HFF-Myc (cell line): Measurements from ENCODE around the gene RAB6A.

Experiments used
- DNase-seq: peaks from one replicate; pipeline ENCODE4 v3.0.0-alpha.2; 2011; ENCODE audit warnings: low read depth; ENCODE audit errors: extremely low read depth
- H3K4me3 ChIP-seq: replicated peaks from 2 replicates; pipeline ENCODE4 v1.5.1; 2011; ENCODE audit warnings: low read depth, mild to moderate bottlenecking, control low read depth, low read length
- CTCF ChIP-seq: IDR thresholded peaks from 2 replicates; pipeline ENCODE4 v1.5.1; 2012; ENCODE audit warnings: mild to moderate bottlenecking, low read depth, low read length, control low read depth; ENCODE audit errors: missing control alignments

The RAB6A gene

GRCh38 chr11:73762732-73763131 is 1.9 kb upstream of the RAB6A start:
- no peak overlapping the region for H3K4me3 ChIP-seq
- TF ChIP-seq CTCF, result no peak
- DNase-seq, result no peak

GRCh38 chr11:73761403-73761945 is 600 bp upstream of the RAB6A start:
- DNase-seq, result no peak
- TF ChIP-seq CTCF, result no peak
- H3K4me3 ChIP-seq, result peak overlapping the region; percentile 10; the same call in 1 of the 2 replicates

DNA sequence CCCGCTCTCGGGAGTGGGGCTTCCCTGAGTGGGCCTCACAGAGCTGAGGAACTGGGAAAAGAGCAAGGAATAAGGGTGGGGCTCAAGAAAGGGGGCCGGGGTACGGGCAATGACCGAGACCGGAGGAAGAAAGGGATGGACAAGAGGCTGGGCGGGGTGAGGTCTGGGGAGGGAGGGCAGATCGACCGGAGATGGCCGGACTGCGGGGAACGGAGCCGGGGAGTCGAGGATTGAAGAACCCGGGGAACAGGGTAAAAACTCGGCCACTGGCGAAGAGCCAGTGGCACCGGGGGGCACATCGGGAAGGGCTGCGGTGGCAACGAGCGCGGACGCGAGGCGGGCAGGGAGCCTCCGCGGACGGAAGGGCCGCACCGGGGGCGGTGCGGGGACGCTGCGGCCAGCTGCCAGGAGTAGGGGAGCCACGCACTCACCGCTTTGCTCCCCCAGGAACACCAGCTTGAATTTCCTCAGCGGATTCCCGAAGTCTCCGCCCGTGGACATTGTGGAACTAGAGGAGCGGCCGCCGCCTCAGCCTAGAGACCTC is 667 bp downstream of the RAB6A start:
- DNase-seq, result no peak
- H3K4me3 ChIP-seq, result peak overlapping the region; percentile 79
- TF ChIP-seq CTCF, result no peak

GRCh38 chr11:73759610-73760134 is 1.2 kb downstream of the RAB6A start:
- H3K4me3 ChIP-seq, result peak overlapping the region; percentile 79
- no peak for DNase-seq
- TF ChIP-seq CTCF, result no peak

DNA sequence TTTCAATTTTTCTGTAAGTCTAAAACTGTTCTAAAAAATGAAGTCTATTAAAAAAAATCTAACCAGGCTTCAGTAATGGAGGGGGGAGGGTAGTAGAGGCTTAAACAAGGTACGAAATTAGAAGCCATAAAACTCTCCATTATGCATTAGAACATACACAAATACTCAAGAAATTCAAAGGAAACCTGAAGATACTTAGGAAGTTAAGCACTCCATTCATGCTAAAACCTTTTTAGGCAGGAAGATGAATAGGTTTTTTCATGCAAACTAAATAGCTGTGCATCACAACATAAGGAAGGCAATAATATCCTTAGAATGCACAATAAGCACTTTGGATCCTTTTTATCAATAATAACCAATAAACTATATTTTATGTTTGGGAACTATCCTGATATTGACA is 2.4 kb downstream of the RAB6A start:
- H3K4me3 ChIP-seq, result peak overlapping the region; percentile 79; the same call in 1 of the 2 replicates
- TF ChIP-seq CTCF, result no peak
- no peak for DNase-seq

DNA sequence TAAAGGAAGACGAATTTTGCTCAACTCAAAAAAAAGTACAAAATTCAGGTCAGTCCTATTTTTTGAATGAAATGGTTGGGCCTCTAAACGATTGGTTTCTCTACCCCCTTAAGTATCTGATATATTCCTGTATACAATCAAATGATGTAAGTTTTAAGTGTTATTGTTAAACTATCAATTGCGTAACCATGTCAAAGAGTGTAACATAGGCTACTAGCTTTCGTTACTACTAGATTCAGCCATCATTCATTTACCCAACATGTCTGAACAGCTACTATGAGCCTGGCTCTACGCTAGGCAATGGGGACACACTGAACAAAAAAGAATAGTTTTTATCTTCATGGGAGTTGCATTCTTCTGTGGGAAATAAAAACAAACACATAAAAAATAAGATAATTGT is 3.3 kb downstream of the RAB6A start:
- H3K4me3 ChIP-seq, result no peak overlapping the region
- DNase-seq, result no peak
- TF ChIP-seq CTCF, result no peak

DNA sequence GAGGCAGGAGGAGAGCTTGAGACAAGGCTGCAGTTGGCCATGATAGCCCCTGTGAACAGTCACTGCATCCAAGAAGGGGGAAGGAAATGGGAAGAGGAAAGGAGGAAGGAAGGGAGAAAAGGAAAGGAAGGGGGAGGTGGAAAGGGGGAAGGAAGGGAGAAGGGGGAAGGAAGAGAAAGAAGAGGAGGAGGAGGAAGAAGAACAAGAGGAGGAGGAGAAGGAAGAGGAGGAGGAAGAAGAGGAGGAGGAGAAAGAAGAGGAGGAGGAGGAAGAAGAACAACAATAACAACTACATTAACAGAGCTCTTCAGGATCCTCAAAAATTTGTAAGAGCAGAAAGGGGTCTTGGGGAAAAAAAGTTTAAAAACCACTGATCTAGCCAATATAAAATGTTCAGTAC is 5.2 kb downstream of the RAB6A start:
- no peak for TF ChIP-seq CTCF

More for the DNA sequence above, 5.2 kb downstream of the RAB6A start:
- DNase-seq, result no peak
- no peak overlapping the region for H3K4me3 ChIP-seq
